H1 (cell line): ENCODE results near the gene TMEM235. TPM values are rescaled to one million over a fixed set of nuclear protein-coding genes. Genes with fewer than 3 reads are reported as not detected.
A peak's percentile ranks its signal among the peaks of the same experiment; 100 is the strongest.

Experiments used
- BACH1 ChIP-seq: IDR thresholded peaks from 2 replicates; pipeline ENCODE4 v1.6.1; 2012; ENCODE audit warnings: low read length, improper control_type of control experiment
- BRCA1 ChIP-seq: IDR thresholded peaks from 2 replicates; pipeline ENCODE4 v1.6.1; 2012; ENCODE audit warnings: low read depth, low read length, improper control_type of control experiment
- CHD7 ChIP-seq: fragments of 300-600 bp; sonication (generic); IDR thresholded peaks from 2 replicates; pipeline ENCODE4 v1.7.1; 2012; ENCODE audit warnings: low read length, moderate library complexity, mild to moderate bottlenecking, inconsistent platforms; ENCODE audit not compliant: insufficient replicate concordance
- CREB1 ChIP-seq: IDR thresholded peaks from 2 replicates; pipeline ENCODE4 v1.6.1; 2012; ENCODE audit warnings: inconsistent platforms
- HDAC2 ChIP-seq, 2 experiments: fragments of 300-600 bp in 1 of 2; sonication (generic) in 1 of 2; IDR thresholded peaks; 2 replicates each; pipeline ENCODE4 v1.6.1; 2011 to 2012; ENCODE audit warnings: low read depth in 2 of 2, low read length in 2 of 2, mild to moderate bottlenecking in 2 of 2, moderate library complexity in 2 of 2, borderline replicate concordance in 1 of 2, inconsistent platforms in 1 of 2
- KDM4A ChIP-seq: IDR thresholded peaks from one replicate; pipeline ENCODE4 v1.7.1; 2012; ENCODE audit warnings: low read depth, mild to moderate bottlenecking, moderate library complexity, low read length, inconsistent platforms; ENCODE audit not compliant: severe bottlenecking
- POLR2AphosphoS5 ChIP-seq: IDR thresholded peaks from 2 replicates; pipeline ENCODE4 v1.6.1; 2011; ENCODE audit warnings: low read depth, low read length
- SP4 ChIP-seq: IDR thresholded peaks from 2 replicates; pipeline ENCODE4 v1.6.1; 2012; ENCODE audit warnings: low read length, inconsistent platforms
- TAF7 ChIP-seq: optimal IDR thresholded peaks from 2 replicates; pipeline ENCODE3; 2011; ENCODE audit warnings: low read depth, mild to moderate bottlenecking, inconsistent platforms, low read length, moderate library complexity, borderline replicate concordance
- TBP ChIP-seq: IDR thresholded peaks from 2 replicates; pipeline ENCODE4 v1.6.1; 2011; ENCODE audit warnings: low read depth, low read length, improper control_type of control experiment
- polyA plus RNA-seq, 7 experiments: library from polyadenylated mRNA; depleted of rRNA in 3 of 7; stranded (reverse) in 5 of 7; unstranded in 2 of 7; fragments of >200 nt in 5 of 7; fragments of 200-250 nt in 2 of 7; gene quantifications; 1 replicate in 5 of 7; 2 replicates in 1 of 7; 4 replicates in 1 of 7; pipeline versions ENCODE4 v1.2.1 to v1.2.3, GENCODE V29; 2011 to 2013; ENCODE audit warnings: missing spikeins in 2 of 7, mixed read lengths in 2 of 7
- total RNA-seq: library from RNA; stranded (reverse); fragmentation: NEBNext Ultra II Directional; extraction: Animal tissue kit (Norgen Biotek cat#: 25700); gene quantifications from 2 replicates; pipeline ENCODE4 v1.2.1, GENCODE V29; 2021

TMEM235 gene
- total and polyA plus RNA-seq, 2 of the 8 experiments (the other 6 are each of a cell fraction or from before 2014, with no cell fraction given) = 0.05 to 0.15 TPM

GRCh38 chr17:78186692-78187595, 44.5 kb upstream of the TMEM235 start, which contains the start of the genes AFMID and TK1 (continued):
- TF ChIP-seq SP4 (peak; percentile 67; the same call in 1 of the 2 replicates), CREB1 (peak; percentile 63), POLR2AphosphoS5 (peak; percentile 98), TBP (peak; percentile 96), BACH1 (no peak), CHD7 (no peak), HDAC2 (IDR thresholded peaks at IDR 0.05; ENCODE audit: borderline replicate concordance in 1 of 2, low read depth in 2 of 2, low read length in 2 of 2) (no peak), KDM4A (peak; percentile 45), TAF7 (peak; percentile 92), BRCA1 (no peak)
